Measurements from ENCODE around the gene CD40. TPM values are rescaled to one million over a fixed set of nuclear protein-coding genes. Genes with fewer than 3 reads are reported as not detected.

The CD40 gene
- total and polyA plus RNA-seq, 10 of the 15 experiments (the other 5 are each of a cell fraction or from before 2014, with no cell fraction given) = 40.8 to 193 (median 89.5) TPM

- POLR2A ChIA-PET = no interaction called here
- WGBS (ENCODE audit: insufficient coverage, insufficient replicate concordance, low lambda C conversion rate, missing lambda C conversion rate) = 88% methylated on average over 4 of the region's 4 CpGs
- Histone ChIP-seq H3K9ac (ENCODE audit: control insufficient read depth, insufficient read depth, low read length) (no peak overlapping the region), H3K4me1 (ENCODE audit: control insufficient read depth, insufficient read depth, low read length) (peaks cover 1% of the 10 kb centered on the region; the same call in 1 of the 2 replicates), H2AFZ (ENCODE audit: control insufficient read depth, low read depth, low read length) (no peak overlapping the region), H3K36me3 (ENCODE audit: control insufficient read depth in 2 of 2, insufficient read depth in 2 of 2, low read length in 1 of 2) (no peaks in the 10 kb centered on the region), H3K4me3 (no peak overlapping the region), H4K20me1 (ENCODE audit: control insufficient read depth, insufficient read depth) (peaks cover 3% of the 10 kb centered on the region), H3K4me2 (ENCODE audit: control insufficient read depth, insufficient read depth) (no peak overlapping the region), H3K27ac (ENCODE audit: control insufficient read depth, insufficient read depth) (no peak overlapping the region), H3K9me3 (replicated peaks; ENCODE audit: control insufficient read depth, insufficient read depth, low read length) (no peaks in the 10 kb centered on the region), H3K27me3 (replicated peaks in 1 of 2; ENCODE audit: control insufficient read depth in 2 of 2, insufficient read depth in 2 of 2, low read length in 1 of 2) (no peaks in the 10 kb centered on the region), H3K79me2 (ENCODE audit: control insufficient read depth, insufficient read depth, low read length) (peaks cover 88% of the 10 kb centered on the region)
- no peak for DNase-seq (ENCODE audit: low read depth, low spot score)
- SMC1A ChIA-PET (ENCODE audit: uncharacterized antibody, unreplicated experiment) = interaction anchor here (0.8 to 1.6 kb wide), 16 partner anchors 9 to 115 kb away, joined by 3 to 7 read pairs (median 3); no protein-coding TSS in a partner anchor
- RAD21 ChIA-PET (ENCODE audit: unreplicated experiment) = interaction anchor here (0.7 to 1.8 kb wide), 4 partner anchors 46 to 152 kb away, joined by 3 to 4 read pairs (median 3); no protein-coding TSS in a partner anchor
- intact Hi-C loops (cut with micrococcal nuclease; ENCODE audit: unreplicated experiment) (loop anchor here (5.0 kb wide), 1 partner anchor 113 kb away; the partner anchor contains the start of gene ZNF335), in situ Hi-C loops (cut with MboI) (no loop called here)
- TF ChIP-seq SIN3A (IDR thresholded peaks at IDR 0.05; ENCODE audit: low read depth, low read length) = no peak
- no peak for ATAC-seq
- FAIRE-seq = no peak
- CTCF ChIA-PET = interaction anchor here (0.6 to 1.7 kb wide), 18 partner anchors 9 to 873 kb away, joined by 3 to 10 read pairs (median 4); no protein-coding TSS in a partner anchor
- BruUV-seq (replicated peaks) = no TSS peak
These were observed 32.8 kb upstream of the CD40 start for GRCh38 chr20:46085179-46085851.

- ChIA-PET POLR2A (interaction anchor here (1.1 to 1.8 kb wide), 2 partner anchors 10 to 30 kb away, joined by 3 to 6 read pairs; partner anchors contain the start of gene CD40), RAD21 (ENCODE audit: unreplicated experiment) (interaction anchor here (0.7 to 2.0 kb wide), 4 partner anchors 34 to 88 kb away, joined by 3 to 9 read pairs (median 4); no protein-coding TSS in a partner anchor), CTCF (interaction anchor here (1.0 to 3.3 kb wide), 12 partner anchors 11 to 118 kb away, joined by 3 to 18 read pairs (median 10); partner anchors contain the start of genes CD40 and ZNF335), SMC1A (ENCODE audit: uncharacterized antibody, unreplicated experiment) (interaction anchor here (1.3 to 2.3 kb wide), 6 partner anchors 8 to 73 kb away, joined by 3 to 17 read pairs (median 4); no protein-coding TSS in a partner anchor)
- no TSS peak for BruUV-seq (replicated peaks)
- Histone ChIP-seq H3K9me3 (replicated peaks; ENCODE audit: control insufficient read depth, insufficient read depth, low read length) (no peaks in the 10 kb centered on the region), H3K36me3 (ENCODE audit: control insufficient read depth in 2 of 2, insufficient read depth in 2 of 2, low read length in 1 of 2) (no peaks in the 10 kb centered on the region), H3K27me3 (replicated peaks in 1 of 2; ENCODE audit: control insufficient read depth in 2 of 2, insufficient read depth in 2 of 2, low read length in 1 of 2) (no peaks in the 10 kb centered on the region), H3K4me2 (ENCODE audit: control insufficient read depth, insufficient read depth) (peak overlapping the region; percentile 82), H3K79me2 (ENCODE audit: control insufficient read depth, insufficient read depth, low read length) (peaks cover 73% of the 10 kb centered on the region), H3K4me1 (ENCODE audit: control insufficient read depth, insufficient read depth, low read length) (peaks cover 3% of the 10 kb centered on the region; the same call in 1 of the 2 replicates), H2AFZ (ENCODE audit: control insufficient read depth, low read depth, low read length) (no peak overlapping the region), H3K9ac (ENCODE audit: control insufficient read depth, insufficient read depth, low read length) (no peak overlapping the region), H3K4me3 (peak overlapping the region; percentile 35; the same call in 1 of the 2 replicates), H4K20me1 (ENCODE audit: control insufficient read depth, insufficient read depth) (peaks cover 3% of the 10 kb centered on the region), H3K27ac (ENCODE audit: control insufficient read depth, insufficient read depth) (no peak overlapping the region)
- WGBS (ENCODE audit: insufficient coverage, insufficient replicate concordance, low lambda C conversion rate, missing lambda C conversion rate) = 67% methylated on average over 8 of the region's 8 CpGs
- ATAC-seq (no peak), DNase-seq (ENCODE audit: low read depth, low spot score) (no peak), FAIRE-seq (no peak)
- TF ChIP-seq CTCF (IDR thresholded peaks at IDR 0.05 in 2 of 3, conservative IDR thresholded peaks at IDR 0.05 in 1 of 3; ENCODE audit: control insufficient read depth in 2 of 3, extremely low read depth in 1 of 3, insufficient read depth in 1 of 3, low read depth in 3 of 3, low read length in 3 of 3) = peak; percentile 34 to 45 (median 42); a peak in 4 of 6 replicates
- no peak for TF ChIP-seq MAX (IDR thresholded peaks at IDR 0.05; ENCODE audit: low read depth, low read length)
- peak; percentile 21; the same call in 1 of the 2 replicates for TF ChIP-seq SMC3 (IDR thresholded peaks at IDR 0.05; ENCODE audit: borderline replicate concordance, low read length)
- TF ChIP-seq KDM1A (IDR thresholded peaks at IDR 0.05; ENCODE audit: borderline replicate concordance) = no peak
- peak; percentile 26; the same call in 1 of the 2 replicates for TF ChIP-seq RAD21 (IDR thresholded peaks at IDR 0.05; ENCODE audit: insufficient read depth, low read depth, low read length)
- intact Hi-C loops (cut with micrococcal nuclease; ENCODE audit: unreplicated experiment) = loop anchor here (1.0 to 5.0 kb wide), 2 partner anchors 64 to 115 kb away; partner anchors contain the start of gene ZNF335
- in situ Hi-C loops (cut with MboI) = no loop called here
These were observed 31.0 kb upstream of the CD40 start for GRCh38 chr20:46087161-46087560.

Data from GM12878 (cell line).